Hepatic stellate cell (primary cell): ENCODE results near the gene PRPF38B.
"Not testable (repeated sequence)": the region's sequence is repeated elsewhere in the genome, so short reads cannot be mapped to it uniquely, and the experiment has no call there.

Experiments used
- DNase-seq: peaks from one replicate; pipeline ENCODE4 v3.0.0; 2011; ENCODE audit warnings: low spot score

The PRPF38B gene

GRCh38 chr1:108691942-108692723, at the start of gene PRPF38B:
TSS of gene PRPF38B (plus strand) at chr1:108692310. CDS start at chr1:108692592, 282 bp downstream.
- DNase-seq: peak; percentile 94

GRCh38 chr1:108643492-108644335, 48.4 kb upstream of the PRPF38B start:
- DNase-seq: peak; percentile 63

GRCh38 chr1:108644984-108645383, 47.1 kb upstream of the PRPF38B start:
- DNase-seq: no peak

GRCh38 chr1:108645564-108646184, 46.4 kb upstream of the PRPF38B start:
- no peak for DNase-seq

GRCh38 chr1:108646265-108646647, 45.9 kb upstream of the PRPF38B start:
- no peak for DNase-seq

- DNase-seq: peak; percentile 44
These were observed 45.4 kb upstream of the PRPF38B start for GRCh38 chr1:108646648-108647269.

GRCh38 chr1:108653431-108654105, 38.5 kb upstream of the PRPF38B start:
- no peak for DNase-seq

GRCh38 chr1:108657356-108658080, 34.6 kb upstream of the PRPF38B start:
- no peak for DNase-seq

- peak; percentile 27 for DNase-seq
These were observed 31.0 kb upstream of the PRPF38B start, which contains the start of gene HENMT1 for GRCh38 chr1:108661030-108661609. TSS of gene HENMT1 (minus strand) at chr1:108661093. CDS start at chr1:108659884, 1,209 bp downstream.

GRCh38 chr1:108663074-108663473, 29.0 kb upstream of the PRPF38B start:
- DNase-seq: no peak

- DNase-seq: no peak
These were observed 27.6 kb upstream of the PRPF38B start for GRCh38 chr1:108664481-108664880.

GRCh38 chr1:108665067-108665466, 27.0 kb upstream of the PRPF38B start:
- no peak for DNase-seq

GRCh38 chr1:108665771-108666170, 26.3 kb upstream of the PRPF38B start:
- DNase-seq: no peak

- DNase-seq: not testable (repeated sequence)
These were observed 24.7 kb upstream of the PRPF38B start for GRCh38 chr1:108667422-108667821.

- no peak for DNase-seq
These were observed 23.3 kb upstream of the PRPF38B start for GRCh38 chr1:108668777-108669176.

- DNase-seq: no peak
These were observed 22.4 kb upstream of the PRPF38B start for GRCh38 chr1:108669679-108670078.

- no peak for DNase-seq
These were observed 21.9 kb upstream of the PRPF38B start for GRCh38 chr1:108670131-108670773.

GRCh38 chr1:108671143-108671542, 21.0 kb upstream of the PRPF38B start:
- DNase-seq: no peak

- DNase-seq: no peak
These were observed 13.4 kb upstream of the PRPF38B start for GRCh38 chr1:108678706-108679105.
